ENCODE data around the gene CSTF2T. TPM values are rescaled to one million over a fixed set of nuclear protein-coding genes. Genes with fewer than 3 reads are reported as not detected.

Gene CSTF2T
- total RNA-seq, 1 donor from 2014 or later = 36.3 TPM

DNA sequence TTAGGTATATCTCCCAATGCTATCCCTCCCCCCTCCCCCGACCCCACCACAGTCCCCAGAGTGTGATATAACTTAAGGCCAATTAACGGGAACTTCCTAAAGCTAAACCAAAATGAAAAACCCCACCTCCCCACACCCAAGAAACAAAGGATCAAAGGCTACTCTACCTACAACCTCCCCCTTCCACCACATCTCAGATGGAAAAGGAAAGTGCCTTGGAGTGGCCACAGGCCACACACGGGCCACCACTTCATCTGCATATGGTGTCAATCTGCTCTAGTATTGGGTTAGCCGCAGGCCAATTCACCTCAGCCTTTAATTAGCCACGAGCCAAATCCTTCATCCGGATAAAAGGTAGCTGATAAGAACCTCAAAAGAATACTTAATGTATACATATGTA, 19.6 kb downstream of the CSTF2T start:
- H3K27ac Mint-ChIP-seq (ENCODE audit: unreplicated experiment) = no peak overlapping the region
- no peak overlapping the region for H3K4me3 Mint-ChIP-seq (ENCODE audit: unreplicated experiment)
- no peaks in the 10 kb centered on the region for H3K27me3 Mint-ChIP-seq (ENCODE audit: unreplicated experiment)
- H3K4me1 Mint-ChIP-seq (ENCODE audit: unreplicated experiment) = no peaks in the 10 kb centered on the region
- no peaks in the 10 kb centered on the region for H3K9me3 Mint-ChIP-seq (ENCODE audit: unreplicated experiment)
- no peaks in the 10 kb centered on the region for H3K36me3 Mint-ChIP-seq (ENCODE audit: low read depth, unreplicated experiment)
- no peak for TF ChIP-seq CTCF (IDR thresholded peaks at IDR 0.05; ENCODE audit: unreplicated experiment)
- no peak for DNase-seq (ENCODE audit: low spot score)

DNA sequence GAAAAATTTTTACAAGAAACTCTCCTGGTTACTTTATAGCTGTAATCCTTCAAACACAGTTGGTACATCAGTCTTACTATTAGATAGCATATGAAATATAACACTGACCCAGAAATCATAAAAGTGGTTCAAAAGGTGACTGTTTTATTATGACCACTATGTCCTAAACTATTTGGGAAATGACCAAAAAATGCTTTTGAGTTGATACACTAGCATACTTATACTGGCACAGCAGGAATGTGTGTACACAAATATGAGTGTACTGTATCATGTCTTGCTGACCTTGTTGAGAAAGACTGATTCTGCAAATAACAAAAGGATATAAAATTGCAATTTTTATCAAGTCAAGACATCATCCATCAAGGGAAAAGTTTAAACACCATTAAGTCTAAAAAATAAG, 24.3 kb downstream of the CSTF2T start:
- no peak for TF ChIP-seq CTCF (IDR thresholded peaks at IDR 0.05; ENCODE audit: unreplicated experiment)
- Mint-ChIP-seq H3K4me1 (ENCODE audit: unreplicated experiment) (no peaks in the 10 kb centered on the region), H3K27ac (ENCODE audit: unreplicated experiment) (no peak overlapping the region), H3K9me3 (ENCODE audit: unreplicated experiment) (no peaks in the 10 kb centered on the region), H3K36me3 (ENCODE audit: low read depth, unreplicated experiment) (no peaks in the 10 kb centered on the region), H3K27me3 (ENCODE audit: unreplicated experiment) (no peaks in the 10 kb centered on the region), H3K4me3 (ENCODE audit: unreplicated experiment) (no peak overlapping the region)
- DNase-seq (ENCODE audit: low spot score) = no peak

DNA sequence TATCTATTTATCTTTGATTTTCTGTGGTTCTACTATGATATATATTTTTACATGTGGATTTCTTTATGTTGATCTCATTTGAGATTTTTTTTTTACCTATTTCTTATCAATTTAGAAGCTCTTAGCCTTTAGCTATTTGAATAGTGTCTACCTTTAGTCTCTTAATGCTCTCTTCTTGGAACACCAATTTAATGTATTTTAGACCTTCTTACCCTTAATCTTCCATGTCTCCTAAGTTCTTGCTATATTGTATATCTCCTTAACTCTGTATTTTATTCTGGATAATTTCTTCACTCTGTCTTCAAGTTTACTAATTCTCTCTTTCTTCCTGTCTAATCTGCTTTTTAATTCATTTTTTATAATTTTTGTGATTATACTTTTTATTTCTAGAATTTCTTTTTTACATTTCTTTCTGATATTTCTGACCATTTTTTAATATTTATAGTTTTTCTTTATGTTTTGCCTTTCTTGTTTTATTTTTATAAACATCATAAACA, 27.3 kb downstream of the CSTF2T start:
- Mint-ChIP-seq H3K36me3 (ENCODE audit: low read depth, unreplicated experiment) (no peaks in the 10 kb centered on the region), H3K27me3 (ENCODE audit: unreplicated experiment) (no peaks in the 10 kb centered on the region), H3K4me1 (ENCODE audit: unreplicated experiment) (peaks cover 3% of the 10 kb centered on the region), H3K9me3 (ENCODE audit: unreplicated experiment) (no peaks in the 10 kb centered on the region), H3K4me3 (ENCODE audit: unreplicated experiment) (no peak overlapping the region), H3K27ac (ENCODE audit: unreplicated experiment) (no peak overlapping the region)
- TF ChIP-seq CTCF (IDR thresholded peaks at IDR 0.05; ENCODE audit: unreplicated experiment) = no peak
- DNase-seq (ENCODE audit: low spot score) = no peak

DNA sequence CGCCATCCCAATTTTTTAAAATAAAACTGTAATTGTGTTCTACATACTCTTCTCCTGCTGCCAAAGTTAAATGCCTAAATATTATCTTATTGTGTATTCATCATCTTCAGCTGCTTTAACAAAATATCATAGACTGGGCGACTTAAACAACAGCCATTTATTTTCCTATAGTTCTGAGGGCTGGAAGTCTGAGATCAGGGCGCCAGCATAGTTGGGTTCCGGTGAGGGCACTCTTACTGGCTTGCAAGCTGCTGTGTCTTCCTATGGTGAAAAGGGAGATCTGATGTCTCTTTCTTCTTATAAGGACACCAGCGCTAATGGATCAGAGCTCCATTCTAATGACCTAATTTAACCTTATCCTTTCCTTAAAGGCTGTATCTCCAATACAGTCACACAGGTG, 30.4 kb downstream of the CSTF2T start:
- Mint-ChIP-seq H3K36me3 (ENCODE audit: low read depth, unreplicated experiment) (no peaks in the 10 kb centered on the region), H3K27ac (ENCODE audit: unreplicated experiment) (no peak overlapping the region), H3K4me1 (ENCODE audit: unreplicated experiment) (peaks cover 3% of the 10 kb centered on the region), H3K4me3 (ENCODE audit: unreplicated experiment) (no peak overlapping the region), H3K27me3 (ENCODE audit: unreplicated experiment) (no peaks in the 10 kb centered on the region), H3K9me3 (ENCODE audit: unreplicated experiment) (no peaks in the 10 kb centered on the region)
- no peak for DNase-seq (ENCODE audit: low spot score)
- TF ChIP-seq CTCF (IDR thresholded peaks at IDR 0.05; ENCODE audit: unreplicated experiment) = no peak

- Mint-ChIP-seq H3K27ac (ENCODE audit: unreplicated experiment) (no peak overlapping the region), H3K4me1 (ENCODE audit: unreplicated experiment) (peaks cover 3% of the 10 kb centered on the region), H3K27me3 (ENCODE audit: unreplicated experiment) (no peaks in the 10 kb centered on the region), H3K9me3 (ENCODE audit: unreplicated experiment) (no peaks in the 10 kb centered on the region), H3K36me3 (ENCODE audit: low read depth, unreplicated experiment) (no peaks in the 10 kb centered on the region), H3K4me3 (ENCODE audit: unreplicated experiment) (no peak overlapping the region)
- TF ChIP-seq CTCF (IDR thresholded peaks at IDR 0.05; ENCODE audit: unreplicated experiment) = no peak
- no peak for DNase-seq (ENCODE audit: low spot score)
These were observed 31.1 kb downstream of the CSTF2T start for GRCh38 chr10:51668336-51668689.
